Naive thymus-derived CD4-positive, alpha-beta T cell (primary cell): ENCODE data around the gene SDC3. TPM values are rescaled to one million over a fixed set of nuclear protein-coding genes. Genes with fewer than 3 reads are reported as not detected.

Experiments
- ATAC-seq: fragments of 150-1000 bp; cut with Tn5 transposase; 2 replicates; pipeline ENCODE4 v1.10.0; 2021; ENCODE audit warnings: mild to moderate bottlenecking, moderate library complexity
- CTCF ChIA-PET: fragments of 350-600 bp; sonication (Branson Sonifier 250); formaldehyde crosslinking; loops from one replicate; lab custom pipeline; 2021; ENCODE audit warnings: antibody characterized with exemption; lab: Charles Lee
- POLR2A ChIA-PET: fragments of 350-600 bp; sonication (Branson Sonifier 250); formaldehyde crosslinking; loops from one replicate; lab custom pipeline; 2021; ENCODE audit warnings: antibody characterized with exemption, inconsistent platforms; lab: Charles Lee
- DNase-seq, 9 donors: peaks; one replicate each; pipeline versions ENCODE4 v3.0.0 to v3.0.0-alpha.2; 2020 to 2022; ENCODE audit warnings: mixed read lengths in 1 of 9
- H3K27ac ChIP-seq: one replicate; pipeline ENCODE4 v1.7.0; 2013; ENCODE audit warnings: mild to moderate bottlenecking, low read depth, low read length, moderate library complexity
- H3K27me3 ChIP-seq, 2 donors: one replicate each; pipeline ENCODE4 v1.7.0; 2013; ENCODE audit warnings: low read length in 2 of 2, mild to moderate bottlenecking in 2 of 2, moderate library complexity in 2 of 2; ENCODE audit not compliant: control insufficient read depth in 2 of 2, insufficient read depth in 2 of 2
- H3K36me3 ChIP-seq, 3 experiments: 1 replicate in 2 of 3; 2 replicates in 1 of 3; pipeline ENCODE4 v1.7.0; 2013; ENCODE audit warnings: low read length in 3 of 3, mild to moderate bottlenecking in 3 of 3, moderate library complexity in 1 of 3; ENCODE audit not compliant: insufficient read depth in 3 of 3, control insufficient read depth in 2 of 3
- H3K4me1 ChIP-seq, 2 donors: one replicate each; pipeline ENCODE4 v1.7.0; 2013; ENCODE audit warnings: low read length in 2 of 2, mild to moderate bottlenecking in 2 of 2, moderate library complexity in 1 of 2; ENCODE audit not compliant: control insufficient read depth in 2 of 2, insufficient read depth in 2 of 2
- H3K4me3 ChIP-seq: 2 replicates; pipeline ENCODE4 v1.7.0; 2013; ENCODE audit warnings: mild to moderate bottlenecking, low read length
- H3K9me3 ChIP-seq, 3 experiments: 1 replicate in 2 of 3; 2 replicates in 1 of 3; pipeline ENCODE4 v1.7.0; 2013; ENCODE audit warnings: low read length in 3 of 3; ENCODE audit not compliant: control insufficient read depth in 2 of 3
- H3K27ac Mint-ChIP-seq, 9 donors: one replicate each; pipeline ENCODE4 v1.8.0; 2020 to 2022; ENCODE audit warnings: mixed read lengths in 9 of 9, mild to moderate bottlenecking in 8 of 9, moderate library complexity in 5 of 9, inconsistent platforms in 2 of 9
- H3K27me3 Mint-ChIP-seq, 5 donors: one replicate each; pipeline ENCODE4 v1.8.0; 2021 to 2022; ENCODE audit warnings: mixed read lengths in 5 of 5, mild to moderate bottlenecking in 1 of 5
- H3K36me3 Mint-ChIP-seq, 5 donors: one replicate each; pipeline ENCODE4 v1.8.0; 2020 to 2022; ENCODE audit warnings: mixed read lengths in 5 of 5, mild to moderate bottlenecking in 3 of 5, inconsistent platforms in 1 of 5
- H3K4me1 Mint-ChIP-seq, 7 donors: one replicate each; pipeline ENCODE4 v1.8.0; 2020 to 2022; ENCODE audit warnings: mixed read lengths in 7 of 7, mild to moderate bottlenecking in 3 of 7, inconsistent platforms in 1 of 7
- H3K4me3 Mint-ChIP-seq, 10 donors: one replicate each; pipeline ENCODE4 v1.8.0; 2020 to 2022; ENCODE audit warnings: mild to moderate bottlenecking in 10 of 10, mixed read lengths in 10 of 10, moderate library complexity in 6 of 10, inconsistent platforms in 2 of 10
- H3K9me3 Mint-ChIP-seq, 11 donors: one replicate each; pipeline ENCODE4 v1.8.0; 2020 to 2022; ENCODE audit warnings: mixed read lengths in 11 of 11, mild to moderate bottlenecking in 4 of 11, inconsistent platforms in 1 of 11, moderate library complexity in 1 of 11
- intact Hi-C, 2 donors: fragments of 100-400 bp; cut with micrococcal nuclease; formaldehyde crosslinking; loops; one replicate each; pipeline ENCODE4 v1.15.1; 2023
- polyA plus RNA-seq, 2 donors: library from polyadenylated mRNA; unstranded; fragments of 300-500 nt; fragmentation: Illumina TruSeq; gene quantifications; one replicate each; pipeline ENCODE4 v1.2.3, GENCODE V29; 2021
- total RNA-seq, 6 experiments: library from RNA in 5 of 6; stranded (reverse) in 5 of 6; gene quantifications; 1 replicate in 5 of 6; 2 replicates in 1 of 6; pipeline ENCODE4 v1.2.3 and lab custom pipeline; 2021 to 2026

The SDC3 gene
- total and polyA plus RNA-seq, 7 experiments from 2014 or later = 0.07 to 0.42 (median 0.27) TPM; not detected in 1

- DNase-seq = no peak
- H3K9me3 ChIP-seq = no peaks in the 10 kb centered on the region
- Mint-ChIP-seq H3K27me3 (peaks cover 9 to 58% (median 20%) of the 10 kb centered on the region in 5 donors), H3K36me3 (no peaks in the 10 kb centered on the region), H3K9me3 (no peaks in the 10 kb centered on the region), H3K4me1 (peaks cover 0 to 8% (median 2%) of the 10 kb centered on the region in 7 donors), H3K27ac (no peak overlapping the region), H3K4me3 (no peak overlapping the region)
- no peaks in the 10 kb centered on the region for H3K27me3 ChIP-seq
- ATAC-seq = no peak
- intact Hi-C loops = no loop called here
- ChIA-PET POLR2A (no interaction called here), CTCF (no interaction called here)
- no peak overlapping the region for H3K4me3 ChIP-seq
- H3K27ac ChIP-seq = no peak overlapping the region
- no peaks in the 10 kb centered on the region for H3K4me1 ChIP-seq
- no peaks in the 10 kb centered on the region for H3K36me3 ChIP-seq
Observed at GRCh38 chr1:30879126-30879786, 29.3 kb downstream of the SDC3 start.

- Histone ChIP-seq H3K27me3 (no peaks in the 10 kb centered on the region), H3K36me3 (no peaks in the 10 kb centered on the region), H3K4me3 (no peak overlapping the region), H3K9me3 (no peaks in the 10 kb centered on the region), H3K4me1 (no peaks in the 10 kb centered on the region), H3K27ac (no peak overlapping the region)
- Mint-ChIP-seq H3K36me3 (no peaks in the 10 kb centered on the region), H3K9me3 (peaks cover 0 to 3% (median 0%) of the 10 kb centered on the region in 11 donors), H3K4me3 (no peak overlapping the region), H3K4me1 (peaks cover 0 to 8% (median 2%) of the 10 kb centered on the region in 7 donors), H3K27me3 (peaks cover 9 to 56% (median 20%) of the 10 kb centered on the region in 5 donors), H3K27ac (no peak overlapping the region)
- ATAC-seq = no peak
- POLR2A ChIA-PET = no interaction called here
- DNase-seq = no peak
- CTCF ChIA-PET = no interaction called here
- intact Hi-C loops = no loop called here
Observed at GRCh38 chr1:30878559-30878958, 30.0 kb downstream of the SDC3 start.

DNA sequence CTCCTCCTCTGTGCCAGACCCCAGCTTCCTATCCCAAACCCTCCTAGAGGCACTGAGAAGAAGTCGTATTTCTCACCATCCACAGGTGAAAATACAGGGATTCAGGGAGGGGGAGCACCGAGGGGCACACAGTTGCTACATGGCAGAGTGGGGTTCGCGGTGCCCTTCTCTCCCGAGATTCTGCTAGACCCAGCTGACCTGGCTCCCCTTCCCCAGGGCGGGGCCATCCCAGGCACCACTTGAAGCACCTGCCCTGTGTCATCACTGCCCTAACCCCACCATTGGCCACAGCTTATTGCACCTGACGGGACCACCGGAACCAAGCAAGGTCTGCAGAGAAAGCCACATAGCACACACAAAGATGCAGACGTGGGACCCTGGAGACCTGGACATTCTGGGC, 30.5 kb downstream of the SDC3 start:
- ATAC-seq (no peak), DNase-seq (no peak)
- ChIA-PET POLR2A (no interaction called here), CTCF (no interaction called here)
- Histone ChIP-seq H3K36me3 (no peaks in the 10 kb centered on the region), H3K27me3 (no peaks in the 10 kb centered on the region), H3K27ac (no peak overlapping the region), H3K4me3 (no peak overlapping the region), H3K9me3 (no peaks in the 10 kb centered on the region), H3K4me1 (no peaks in the 10 kb centered on the region)
- Mint-ChIP-seq H3K27ac (no peak overlapping the region), H3K4me1 (peaks cover 0 to 8% (median 2%) of the 10 kb centered on the region in 7 donors), H3K4me3 (no peak overlapping the region), H3K27me3 (peaks cover 9 to 56% (median 20%) of the 10 kb centered on the region in 5 donors), H3K36me3 (no peaks in the 10 kb centered on the region), H3K9me3 (peaks cover 0 to 8% (median 0%) of the 10 kb centered on the region in 11 donors)
- intact Hi-C loops = no loop called here

DNA sequence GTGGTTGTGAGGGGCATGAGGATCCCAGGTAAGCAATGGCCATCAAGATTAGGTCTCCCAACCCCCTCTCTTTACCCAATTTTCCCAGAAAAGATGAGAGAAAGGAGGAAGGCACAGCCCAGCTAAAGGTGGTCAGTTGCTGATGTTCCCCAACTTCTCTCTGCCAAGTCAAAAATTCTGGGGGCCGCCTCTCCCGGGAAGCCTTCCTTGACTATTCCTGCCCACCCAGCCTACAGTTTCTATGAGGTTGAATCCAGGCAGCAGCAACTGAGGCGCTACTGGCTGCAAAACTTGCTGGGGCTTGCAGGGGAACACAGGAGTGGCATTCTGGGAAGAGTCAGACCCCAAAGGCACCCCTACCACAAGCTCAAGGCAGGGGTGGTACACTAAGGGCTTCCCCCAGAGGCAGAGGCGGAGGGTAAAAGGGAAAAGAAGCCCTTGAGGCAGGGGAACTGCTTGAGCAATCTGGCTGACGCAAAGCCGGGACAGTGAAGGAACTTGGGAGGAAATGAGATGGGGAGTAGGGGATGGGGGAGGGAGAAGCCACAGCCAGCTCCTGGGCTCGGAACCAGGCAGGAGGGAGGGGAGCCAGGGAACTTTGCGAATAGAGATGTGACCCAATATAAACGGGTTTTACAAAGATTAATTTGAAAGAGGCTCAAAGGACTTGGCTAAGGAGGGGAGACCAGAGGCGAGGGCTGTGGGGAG, 31.2 kb downstream of the SDC3 start:
- H3K27ac Mint-ChIP-seq = no peak overlapping the region
- Histone ChIP-seq H3K9me3 (no peaks in the 10 kb centered on the region), H3K27ac (no peak overlapping the region), H3K36me3 (no peaks in the 10 kb centered on the region), H3K4me1 (no peaks in the 10 kb centered on the region), H3K4me3 (no peak overlapping the region), H3K27me3 (no peaks in the 10 kb centered on the region)
- intact Hi-C loops = no loop called here
- no peak for DNase-seq
- H3K9me3 Mint-ChIP-seq = peaks cover 0 to 13% (median 0%) of the 10 kb centered on the region in 11 donors
- peaks cover 9 to 56% (median 20%) of the 10 kb centered on the region in 5 donors for H3K27me3 Mint-ChIP-seq
- ATAC-seq = no peak
- H3K4me3 Mint-ChIP-seq = no peak overlapping the region
- peaks cover 0 to 8% (median 2%) of the 10 kb centered on the region in 7 donors for H3K4me1 Mint-ChIP-seq
- no peaks in the 10 kb centered on the region for H3K36me3 Mint-ChIP-seq
- ChIA-PET POLR2A (no interaction called here), CTCF (no interaction called here)

GRCh38 chr1:30876451-30877204, 31.9 kb downstream of the SDC3 start:
- Histone ChIP-seq H3K4me3 (no peak overlapping the region), H3K36me3 (no peaks in the 10 kb centered on the region), H3K4me1 (no peaks in the 10 kb centered on the region), H3K27ac (no peak overlapping the region), H3K9me3 (no peaks in the 10 kb centered on the region), H3K27me3 (no peaks in the 10 kb centered on the region)
- intact Hi-C loops = no loop called here
- ChIA-PET POLR2A (no interaction called here), CTCF (no interaction called here)
- Mint-ChIP-seq H3K4me3 (no peak overlapping the region), H3K36me3 (no peaks in the 10 kb centered on the region), H3K27ac (no peak overlapping the region), H3K27me3 (peaks cover 8 to 51% (median 20%) of the 10 kb centered on the region in 5 donors), H3K9me3 (peaks cover 0 to 18% (median 0%) of the 10 kb centered on the region in 11 donors), H3K4me1 (peaks cover 0 to 8% (median 2%) of the 10 kb centered on the region in 7 donors)
- DNase-seq = no peak
- ATAC-seq = no peak

DNA sequence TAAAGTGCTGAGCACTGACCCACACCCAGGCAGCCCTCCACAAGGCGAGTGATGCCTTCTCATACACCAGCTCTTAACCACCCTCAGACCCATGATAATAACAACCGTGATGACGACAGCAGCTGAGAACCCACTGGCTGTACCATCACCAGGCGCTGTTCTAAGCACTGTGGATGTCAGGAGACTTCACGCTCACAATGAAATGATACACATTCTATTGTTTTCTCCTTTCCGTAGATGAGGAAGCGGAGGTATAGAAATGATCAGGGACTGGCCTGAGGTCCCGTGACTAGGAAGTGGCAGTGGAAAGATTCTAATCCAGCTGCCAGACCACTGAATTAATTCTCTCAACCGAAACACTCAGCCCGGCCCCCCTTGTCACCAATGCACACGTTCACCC, 32.6 kb downstream of the SDC3 start:
- POLR2A ChIA-PET = no interaction called here
- H3K4me3 ChIP-seq = no peak overlapping the region
- Mint-ChIP-seq H3K27ac (no peak overlapping the region), H3K4me1 (peaks cover 0 to 5% (median 0%) of the 10 kb centered on the region in 7 donors), H3K27me3 (peaks cover 6 to 47% (median 15%) of the 10 kb centered on the region in 5 donors), H3K9me3 (peaks cover 0 to 18% (median 0%) of the 10 kb centered on the region in 11 donors), H3K36me3 (no peaks in the 10 kb centered on the region), H3K4me3 (no peak overlapping the region)
- no peak overlapping the region for H3K27ac ChIP-seq
- intact Hi-C loops = no loop called here
- ATAC-seq (no peak), DNase-seq (no peak)
- H3K4me1 ChIP-seq = no peaks in the 10 kb centered on the region
- no peaks in the 10 kb centered on the region for H3K9me3 ChIP-seq
- no peaks in the 10 kb centered on the region for H3K27me3 ChIP-seq
- CTCF ChIA-PET = no interaction called here
- no peaks in the 10 kb centered on the region for H3K36me3 ChIP-seq
